Nephron progenitor cell (in vitro differentiated cells): ENCODE data around the gene CLEC4A.
"Not testable (repeated sequence)": the region's sequence is repeated elsewhere in the genome, so short reads cannot be mapped to it uniquely, and the experiment has no call there.

Experiments
- DNase-seq: peaks from one replicate; pipeline ENCODE4 v3.0.0; 2021
- H3K27ac Mint-ChIP-seq: 2 replicates; pipeline ENCODE4 v1.8.0; 2021; ENCODE audit warnings: mild to moderate bottlenecking, moderate library complexity, mixed read lengths
- H3K27me3 Mint-ChIP-seq: 2 replicates; pipeline ENCODE4 v1.8.0; 2021; ENCODE audit warnings: mild to moderate bottlenecking, low read depth, mixed read lengths; ENCODE audit not compliant: poor library complexity
- H3K36me3 Mint-ChIP-seq: 2 replicates; pipeline ENCODE4 v1.8.0; 2021; ENCODE audit warnings: low read depth, mixed read lengths
- H3K4me1 Mint-ChIP-seq: 2 replicates; pipeline ENCODE4 v1.8.0; 2021; ENCODE audit warnings: mixed read lengths
- H3K4me3 Mint-ChIP-seq: 2 replicates; pipeline ENCODE4 v1.8.0; 2021; ENCODE audit warnings: mild to moderate bottlenecking, moderate library complexity, mixed read lengths
- H3K9me3 Mint-ChIP-seq: 2 replicates; pipeline ENCODE4 v1.8.0; 2021; ENCODE audit warnings: mild to moderate bottlenecking, moderate library complexity, mixed read lengths
- CTCF ChIP-seq: fragments of 200-600 bp; sonication (generic); IDR thresholded peaks from 2 replicates; pipeline ENCODE4 v1.5.0; 2021; ENCODE audit warnings: antibody characterized with exemption

The CLEC4A gene

GRCh38 chr12:8089716-8090115 lies 33.7 kb upstream of the CLEC4A start:
- peaks cover 5% of the 10 kb centered on the region for H3K4me1 Mint-ChIP-seq

GRCh38 chr12:8093291-8093690 lies 30.1 kb upstream of the CLEC4A start:
- no peak for DNase-seq
- Mint-ChIP-seq H3K4me1 (no peaks in the 10 kb centered on the region), H3K27ac (no peak overlapping the region), H3K9me3 (no peaks in the 10 kb centered on the region), H3K4me3 (no peak overlapping the region), H3K27me3 (no peaks in the 10 kb centered on the region), H3K36me3 (peaks cover 69% of the 10 kb centered on the region)
- TF ChIP-seq CTCF, result no peak

More at GRCh38 chr12:8089716-8090115, 33.7 kb upstream of the CLEC4A start:
- no peak for TF ChIP-seq CTCF
- H3K27me3 Mint-ChIP-seq, result no peaks in the 10 kb centered on the region
- DNase-seq, result no peak
- no peak overlapping the region for H3K4me3 Mint-ChIP-seq
- H3K36me3 Mint-ChIP-seq, result peaks cover 43% of the 10 kb centered on the region
- no peaks in the 10 kb centered on the region for H3K9me3 Mint-ChIP-seq
- peak overlapping the region; percentile 73 for H3K27ac Mint-ChIP-seq

GRCh38 chr12:8096281-8096915 lies 27.0 kb upstream of the CLEC4A start:
- Mint-ChIP-seq H3K4me3 (no peak overlapping the region), H3K9me3 (peaks cover 4% of the 10 kb centered on the region), H3K4me1 (no peaks in the 10 kb centered on the region), H3K27ac (no peak overlapping the region), H3K36me3 (peaks cover 82% of the 10 kb centered on the region), H3K27me3 (no peaks in the 10 kb centered on the region)
- no peak for TF ChIP-seq CTCF
- DNase-seq, result no peak

- Mint-ChIP-seq H3K27ac (no peak overlapping the region), H3K36me3 (peaks cover 71% of the 10 kb centered on the region), H3K27me3 (no peaks in the 10 kb centered on the region), H3K9me3 (peaks cover 20% of the 10 kb centered on the region), H3K4me1 (no peaks in the 10 kb centered on the region), H3K4me3 (no peak overlapping the region)
- no peak for DNase-seq
- no peak for TF ChIP-seq CTCF
Measured at GRCh38 chr12:8099235-8099634, 24.2 kb upstream of the CLEC4A start.

GRCh38 chr12:8108808-8109398 lies 14.5 kb upstream of the CLEC4A start:
- Mint-ChIP-seq H3K27ac (no peak overlapping the region), H3K36me3 (peaks cover 38% of the 10 kb centered on the region), H3K4me1 (no peaks in the 10 kb centered on the region), H3K4me3 (no peak overlapping the region), H3K9me3 (peaks cover 34% of the 10 kb centered on the region), H3K27me3 (no peaks in the 10 kb centered on the region)
- peak; percentile 98 for TF ChIP-seq CTCF
- DNase-seq, result peak; percentile 82

GRCh38 chr12:8113117-8113516 lies 10.3 kb upstream of the CLEC4A start:
- H3K27ac Mint-ChIP-seq, H3K36me3 Mint-ChIP-seq, H3K4me1 Mint-ChIP-seq, H3K4me3 Mint-ChIP-seq, H3K27me3 Mint-ChIP-seq, H3K9me3 Mint-ChIP-seq, DNase-seq: not testable (repeated sequence)
